Measurements from ENCODE around the gene OR2T29.
"Not testable (repeated sequence)": the region's sequence is repeated elsewhere in the genome, so short reads cannot be mapped to it uniquely, and the experiment has no call there.

The OR2T29 gene, protein sequence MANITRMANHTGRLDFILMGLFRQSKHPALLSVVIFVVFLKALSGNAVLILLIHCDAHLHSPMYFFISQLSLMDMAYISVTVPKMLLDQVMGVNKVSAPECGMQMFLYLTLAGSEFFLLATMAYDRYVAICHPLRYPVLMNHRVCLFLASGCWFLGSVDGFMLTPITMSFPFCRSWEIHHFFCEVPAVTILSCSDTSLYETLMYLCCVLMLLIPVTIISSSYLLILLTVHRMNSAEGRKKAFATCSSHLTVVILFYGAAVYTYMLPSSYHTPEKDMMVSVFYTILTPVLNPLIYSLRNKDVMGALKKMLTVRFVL

DNA sequence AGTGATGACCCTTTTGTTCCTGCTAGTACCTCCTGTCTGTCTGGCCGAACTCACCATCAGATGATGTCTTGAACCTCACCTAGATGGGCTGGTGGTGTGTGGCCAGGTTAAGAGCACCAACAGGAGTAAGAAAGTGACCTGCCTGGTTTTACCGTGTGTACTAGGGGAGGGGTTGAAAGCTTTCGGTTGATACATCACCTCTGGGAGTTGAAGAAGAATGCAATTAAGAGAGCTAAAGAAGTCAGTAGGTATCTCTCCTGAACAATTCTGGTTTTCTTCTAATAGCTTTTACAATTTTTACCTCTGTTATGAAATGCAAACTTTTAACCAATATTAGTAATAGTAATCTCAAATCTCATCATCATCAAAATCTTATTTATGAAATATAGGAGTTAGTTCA is at the start of gene OR2T29:
Gene OR2T29, minus strand, starts transcription at position 101 of the 400 bp plus-strand sequence. CDS start 3,281 bp downstream, outside the sequence.
- DNase-seq (ENCODE audit: low spot score), result not testable (repeated sequence)

DNA sequence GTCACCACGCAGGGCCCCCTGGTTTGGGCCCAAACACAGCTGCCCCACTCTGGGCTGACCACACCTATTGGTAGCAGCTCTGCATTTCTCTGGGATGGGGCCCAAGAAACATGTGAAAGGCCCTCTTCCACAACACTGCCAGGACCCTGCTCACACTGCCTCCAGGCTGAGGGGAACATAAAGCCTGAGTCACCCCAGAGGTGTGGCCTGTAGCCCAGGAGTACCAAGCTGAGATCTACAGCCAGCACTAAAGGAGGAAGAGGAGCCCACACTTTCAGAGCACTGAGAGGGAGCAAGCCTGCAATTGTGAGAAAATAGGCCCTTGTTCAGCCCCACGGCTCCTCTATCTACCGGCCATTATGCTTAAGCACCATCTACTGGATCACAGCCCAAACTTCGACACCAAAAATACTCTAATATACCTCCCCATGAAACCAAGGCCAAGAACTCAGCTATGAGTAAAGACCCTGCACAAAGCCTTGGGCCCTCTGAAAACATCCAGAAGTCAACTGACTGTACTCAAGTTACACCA is 49.4 kb upstream of the OR2T29 start:
- no peak for DNase-seq (ENCODE audit: low spot score)

DNA sequence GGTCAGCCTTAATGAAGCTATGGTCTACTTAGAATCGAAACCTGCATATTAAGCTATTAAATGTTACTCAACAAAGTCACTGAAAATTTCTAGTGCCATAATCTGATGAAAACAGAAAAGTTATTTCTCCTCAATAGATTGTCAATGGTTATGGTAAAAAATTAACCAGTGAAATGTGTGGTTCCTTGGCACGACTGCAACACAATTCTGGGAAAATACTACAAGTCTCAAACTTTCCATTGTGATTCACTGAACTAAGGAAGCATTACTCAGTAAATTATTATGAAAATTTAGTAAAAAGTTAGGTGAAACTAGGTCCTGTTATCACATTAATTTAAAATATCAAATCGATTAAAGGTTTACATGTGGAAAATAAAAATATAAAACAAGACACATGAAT is 47.7 kb upstream of the OR2T29 start:
- no peak for DNase-seq (ENCODE audit: low spot score)

DNA sequence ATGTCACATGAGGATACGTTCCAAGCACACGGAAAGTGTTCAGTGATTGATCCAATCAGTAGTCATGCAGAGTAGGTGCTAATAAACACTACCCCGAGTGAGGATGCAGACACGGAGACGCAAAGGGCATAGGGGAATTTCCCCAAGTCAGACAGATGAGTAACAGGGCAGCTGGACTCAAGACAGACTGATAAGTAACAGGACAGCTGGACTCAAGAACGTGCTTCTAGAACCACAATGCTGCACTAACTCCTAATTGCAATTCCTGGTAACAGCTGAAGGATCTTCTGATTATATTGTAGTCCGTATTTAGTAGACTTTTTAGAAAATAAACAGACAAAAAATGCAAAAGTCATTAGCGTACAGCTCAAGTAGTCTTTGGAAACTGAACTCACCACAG is 36.8 kb upstream of the OR2T29 start:
- no peak for DNase-seq (ENCODE audit: low spot score)

DNA sequence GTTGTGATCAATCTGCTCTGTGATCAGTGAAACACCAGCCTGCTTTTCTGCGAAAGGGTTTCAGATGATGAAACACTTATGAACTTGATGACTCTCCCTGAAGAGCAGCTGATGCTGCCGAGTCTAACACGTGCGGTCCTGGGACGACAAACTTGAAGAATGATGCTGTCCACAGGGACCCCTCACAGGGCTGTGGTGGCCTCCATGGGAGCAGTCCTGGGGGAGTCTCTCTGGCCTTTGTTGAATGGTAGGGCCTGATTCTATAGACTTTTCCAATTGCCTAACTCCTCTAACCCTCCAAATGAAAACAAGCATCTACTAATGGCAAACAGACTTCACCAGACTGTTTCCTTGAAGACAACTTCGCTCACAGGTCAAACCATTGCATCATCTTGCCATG is 35.0 kb upstream of the OR2T29 start, which contains the start of gene OR2T10:
Gene OR2T10, minus strand, starts transcription at position 112 of the 400 bp plus-strand sequence. CDS start 3,932 bp downstream, outside the sequence.
- DNase-seq (ENCODE audit: low spot score), result no peak

DNA sequence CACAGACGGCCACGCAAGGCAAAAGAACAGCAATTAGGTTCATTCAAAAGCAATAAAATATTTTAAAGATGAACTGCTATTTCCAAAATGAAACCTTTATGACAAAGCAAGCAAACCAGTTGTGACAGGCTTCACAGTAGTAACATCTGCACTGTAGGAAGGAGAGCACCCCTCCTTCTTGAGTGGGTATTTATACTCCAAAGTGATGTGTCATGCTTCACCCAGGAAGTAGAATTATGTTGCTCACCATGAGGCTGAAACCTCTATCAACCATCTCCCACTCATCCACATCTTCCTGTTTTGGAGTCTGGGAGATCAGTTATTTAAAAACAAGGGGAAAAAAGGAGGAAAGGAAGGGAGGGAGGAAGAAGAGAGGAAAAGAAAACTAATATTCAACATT is 34.0 kb upstream of the OR2T29 start:
- DNase-seq (ENCODE audit: low spot score), result no peak

DNA sequence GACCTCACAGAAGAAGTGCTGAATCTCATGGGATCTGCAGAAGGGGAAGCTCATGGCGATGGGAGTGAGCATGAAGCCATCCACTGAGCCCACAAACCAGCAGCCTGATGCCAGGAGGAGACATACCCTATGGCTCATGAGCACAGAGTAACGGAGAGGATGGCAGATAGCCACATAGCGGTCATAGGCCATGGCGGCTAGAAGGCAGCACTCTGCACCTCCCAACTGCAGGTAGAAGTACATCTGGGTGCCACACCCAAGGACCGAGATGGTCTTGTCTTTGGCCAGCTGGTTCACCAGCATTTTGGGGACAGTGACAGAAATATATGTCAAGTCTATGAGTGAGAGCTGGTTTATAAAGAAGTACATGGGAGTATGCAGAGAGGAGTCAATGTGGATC is 30.7 kb upstream of the OR2T29 start:
- DNase-seq (ENCODE audit: low spot score), result no peak

DNA sequence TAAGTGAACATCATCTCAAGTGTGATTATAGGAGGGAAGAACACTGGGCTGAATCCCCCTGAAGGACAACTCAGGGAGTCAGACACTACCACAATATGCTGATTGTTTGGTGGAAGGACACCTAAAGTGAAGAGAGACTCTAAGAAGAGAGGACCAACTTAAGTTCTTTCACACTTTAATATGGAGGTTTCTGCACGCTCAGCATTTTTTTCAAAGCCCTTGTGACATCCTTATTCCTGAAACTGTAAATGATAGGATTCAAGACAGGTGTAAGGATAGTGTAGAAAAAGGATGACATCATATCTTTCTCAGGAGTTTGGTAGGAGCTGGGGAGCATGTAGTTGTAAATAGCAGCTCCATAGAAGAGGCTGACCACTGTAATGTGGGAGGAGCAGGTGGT is 30.1 kb upstream of the OR2T29 start:
- DNase-seq (ENCODE audit: low spot score), result no peak

DNA sequence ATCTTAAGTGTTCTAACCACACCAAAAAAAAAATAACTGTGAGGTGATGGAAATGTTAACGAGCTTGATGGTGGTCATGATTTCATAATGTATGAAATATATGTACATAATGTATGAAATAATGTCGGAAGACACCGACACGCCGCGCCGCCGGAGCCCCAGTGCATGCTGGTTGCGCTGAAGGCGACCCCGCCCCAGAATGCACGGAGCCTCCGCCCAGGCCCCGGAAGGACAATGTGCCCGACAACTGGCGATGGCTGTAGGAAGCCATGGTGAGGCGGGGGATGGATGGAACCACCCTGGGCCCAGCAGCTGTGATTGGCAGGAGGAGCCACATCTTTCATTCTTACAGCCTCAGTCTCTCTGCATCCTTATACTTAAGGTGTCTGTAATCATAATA is 27.5 kb upstream of the OR2T29 start:
- DNase-seq (ENCODE audit: low spot score), result no peak

DNA sequence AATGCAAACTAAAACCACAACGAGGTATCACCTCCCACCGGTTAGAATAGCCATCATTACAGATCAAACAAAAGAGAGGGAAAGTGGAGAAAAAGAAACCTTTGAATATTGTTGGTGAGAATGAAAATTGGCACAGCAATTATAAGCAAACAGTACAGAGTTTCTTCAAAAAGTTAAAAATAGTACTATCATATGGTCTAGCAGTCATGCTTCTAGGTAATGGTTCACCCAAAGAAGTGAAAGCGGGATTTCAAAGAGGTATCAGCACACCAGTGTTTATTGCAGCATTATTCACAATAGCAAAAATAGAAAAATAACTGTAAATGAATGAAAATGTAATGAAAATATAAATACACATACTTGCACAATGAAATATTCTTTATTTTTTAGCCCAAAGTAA is 26.8 kb upstream of the OR2T29 start:
- no peak for DNase-seq (ENCODE audit: low spot score)

DNA sequence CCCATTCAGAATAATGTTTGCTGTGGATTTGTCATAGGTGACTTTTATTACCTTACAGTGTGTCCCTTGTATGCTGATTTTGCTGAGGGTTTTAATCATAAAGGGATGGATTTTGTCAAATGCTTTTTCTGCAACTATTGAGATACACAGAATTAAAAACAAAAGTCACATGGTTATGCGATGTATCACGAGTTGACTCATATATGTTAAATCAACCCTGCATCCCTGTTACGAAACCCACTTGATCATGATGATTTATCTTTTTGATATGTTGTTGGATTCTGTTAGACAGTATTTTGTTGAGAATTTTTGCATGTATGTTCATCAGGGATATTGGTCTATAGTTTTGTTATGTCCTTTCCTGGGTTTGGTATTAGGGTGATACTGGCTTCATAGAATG is 22.7 kb upstream of the OR2T29 start:
- DNase-seq (ENCODE audit: low spot score), result no peak

DNA sequence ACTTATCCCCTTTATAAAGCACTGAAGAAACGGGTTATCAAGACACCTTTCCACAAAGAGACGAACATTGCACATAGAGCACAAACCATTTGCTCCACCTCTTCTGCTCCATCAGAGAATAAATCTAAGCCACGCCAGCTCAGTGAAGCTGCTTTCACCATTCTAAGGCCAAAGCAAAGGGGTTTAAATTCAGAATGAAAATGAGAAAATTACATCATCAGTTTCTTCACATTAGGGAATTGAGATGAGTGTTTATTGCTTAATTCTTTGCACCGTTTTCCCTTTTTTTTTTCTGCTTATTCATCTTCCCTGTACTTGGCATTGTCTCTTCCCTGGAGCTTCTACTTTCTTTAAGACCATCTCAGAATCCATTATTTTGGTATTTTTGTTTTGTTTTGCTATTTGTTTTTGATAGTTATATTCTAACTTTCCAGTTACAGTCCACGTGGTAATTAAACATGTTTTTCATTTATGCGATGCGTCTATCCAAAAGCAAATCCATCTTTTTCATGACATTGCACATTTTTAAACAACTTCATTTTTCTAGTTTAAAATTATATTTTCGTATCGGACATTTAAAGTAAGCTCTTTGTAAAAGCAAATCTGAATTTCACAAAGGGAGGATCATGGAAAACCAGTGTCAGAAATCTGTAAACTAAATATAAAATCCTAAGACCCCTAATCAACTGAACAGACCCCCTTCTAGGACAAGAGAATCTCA is 13.8 kb upstream of the OR2T29 start:
- DNase-seq (ENCODE audit: low spot score), result no peak

DNA sequence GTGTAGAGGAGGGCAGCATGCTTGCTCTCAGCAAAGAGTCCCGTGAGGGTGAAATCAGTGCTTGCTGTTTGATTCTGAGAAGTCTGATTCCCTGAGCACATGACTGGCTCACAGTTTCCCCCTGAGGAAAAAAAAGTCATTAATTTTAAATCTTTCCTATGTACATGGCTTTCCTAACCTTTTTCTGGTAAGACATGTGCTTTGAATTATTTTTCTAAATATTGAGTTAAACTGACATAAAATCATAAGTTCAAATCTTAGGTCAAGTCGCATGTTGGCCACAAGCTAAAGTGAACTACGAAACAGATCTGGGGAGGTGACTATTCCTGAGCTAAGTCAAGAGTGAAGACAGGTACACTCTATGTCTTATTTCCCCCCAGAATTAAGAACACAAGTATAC is 12.1 kb upstream of the OR2T29 start, which contains the start of gene OR2T34:
Gene OR2T34, minus strand, starts transcription at position 101 of the 400 bp plus-strand sequence. Its CDS starts 0 bp downstream, at position 101.
- not testable (repeated sequence) for DNase-seq (ENCODE audit: low spot score)

DNA sequence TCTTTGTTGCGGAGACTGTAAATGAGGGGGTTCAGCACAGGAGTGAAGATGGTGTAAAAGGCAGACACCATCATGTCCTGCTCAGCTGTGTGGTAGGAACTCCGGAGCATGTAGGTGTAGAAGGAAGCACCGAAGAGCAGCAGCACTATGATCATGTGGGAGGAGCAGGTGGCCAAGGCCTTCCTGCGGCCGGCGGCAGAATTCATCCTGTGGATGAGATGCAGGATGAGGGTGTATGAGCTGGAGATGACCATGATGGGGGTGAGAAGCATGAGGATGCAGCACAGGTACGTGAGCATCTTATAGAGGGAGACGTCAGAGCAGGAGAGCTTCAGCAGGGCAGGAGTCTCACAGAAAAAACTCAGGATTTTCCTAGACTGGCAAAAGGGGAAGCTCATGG is 11.3 kb upstream of the OR2T29 start:
- not testable (repeated sequence) for DNase-seq (ENCODE audit: low spot score)

DNA sequence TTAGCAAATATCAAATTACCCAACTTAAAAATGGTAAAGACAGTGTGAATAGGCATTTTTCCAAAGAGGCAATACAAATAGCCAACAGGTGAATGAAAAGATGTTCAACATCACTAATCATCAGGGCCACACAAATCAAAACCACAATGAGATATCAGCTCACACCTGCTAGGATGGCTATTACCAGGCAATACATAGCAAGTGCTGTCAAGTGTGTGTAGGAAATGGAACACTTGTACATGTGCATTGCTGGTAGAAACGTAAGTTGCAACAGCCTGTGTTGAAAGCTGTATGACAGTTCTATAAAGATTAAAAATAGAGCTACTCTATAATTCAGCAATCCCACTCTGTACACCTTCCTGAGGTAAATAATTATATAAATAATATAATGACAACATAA is 9.5 kb upstream of the OR2T29 start:
- DNase-seq (ENCODE audit: low spot score), result not testable (repeated sequence)

DNA sequence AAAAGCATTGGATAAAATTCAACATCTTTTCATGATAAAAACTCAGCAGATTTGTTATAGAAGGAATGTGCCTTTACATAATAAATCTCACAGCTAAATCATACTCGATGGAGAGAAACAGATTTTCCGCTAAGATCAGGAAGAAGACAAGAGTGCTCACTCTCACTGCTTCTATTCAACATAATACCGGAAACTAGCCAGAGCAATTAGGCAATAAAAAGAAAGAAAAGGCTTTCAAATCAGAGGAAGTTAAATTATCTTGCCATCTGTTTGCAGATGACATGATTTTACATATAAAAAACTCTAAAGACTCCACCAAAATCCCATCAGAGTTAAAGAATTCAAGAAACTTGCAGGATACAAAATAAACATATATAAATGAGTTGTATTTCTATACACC is 8.2 kb upstream of the OR2T29 start:
- DNase-seq (ENCODE audit: low spot score), result not testable (repeated sequence)

DNA sequence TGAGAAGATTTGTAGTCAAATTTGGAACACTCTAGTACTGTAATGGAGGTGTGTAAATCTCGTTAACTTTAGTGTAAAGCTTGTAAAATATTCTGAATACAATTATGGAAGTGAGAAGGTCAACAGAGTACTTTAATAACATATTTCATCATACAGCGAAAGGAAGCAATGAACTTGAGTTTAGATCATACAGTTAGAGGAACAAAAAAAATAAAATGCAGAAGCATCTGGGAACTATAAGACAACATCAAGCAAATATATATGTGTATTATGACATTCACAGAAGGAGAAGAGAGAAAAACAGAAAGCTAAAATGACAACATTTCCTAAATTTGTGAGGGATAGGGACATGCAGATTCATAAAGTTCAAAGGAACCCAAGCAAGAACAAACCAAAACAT is 6.5 kb upstream of the OR2T29 start:
- not testable (repeated sequence) for DNase-seq (ENCODE audit: low spot score)

DNA sequence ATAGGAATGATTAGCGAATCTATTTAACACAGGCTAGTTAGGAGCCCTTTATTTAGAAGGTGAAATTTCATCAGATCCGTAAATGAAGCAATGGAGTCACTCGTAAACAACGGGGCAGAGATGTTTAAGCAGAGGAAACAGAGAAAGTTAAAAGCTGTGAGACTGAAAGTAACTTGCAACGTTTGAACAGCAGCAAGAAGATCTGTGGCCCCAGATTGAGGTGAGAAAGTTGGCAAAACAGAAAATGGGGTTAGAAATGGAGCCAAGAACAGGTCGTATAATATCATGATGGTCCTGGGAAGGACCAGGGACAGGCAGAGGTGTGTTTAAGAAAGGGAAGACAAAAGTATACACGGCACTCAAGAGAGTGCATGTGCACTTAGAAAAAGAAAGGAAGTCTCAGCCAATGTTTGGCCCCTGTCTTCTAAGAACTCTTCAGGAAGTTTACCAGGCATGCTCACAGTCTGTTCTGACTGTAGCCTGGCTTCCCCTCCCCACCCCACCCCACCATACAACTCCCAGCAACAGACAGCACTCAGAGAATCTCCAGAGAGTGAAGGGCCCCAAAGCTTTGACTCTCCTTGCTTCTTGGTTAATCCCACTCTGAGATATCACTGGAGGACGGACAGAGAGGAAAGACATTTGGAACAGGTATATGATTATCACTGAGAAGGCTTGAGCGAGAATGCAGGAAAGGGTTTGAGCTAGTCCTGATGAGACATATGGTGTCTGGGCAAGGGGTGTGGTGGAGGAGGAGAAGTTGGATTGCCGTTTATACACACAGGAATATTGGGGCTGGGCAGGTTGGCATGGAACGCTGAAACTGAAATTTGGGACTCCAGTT is 3.2 kb upstream of the OR2T29 start:
- not testable (repeated sequence) for DNase-seq (ENCODE audit: low spot score)

DNA sequence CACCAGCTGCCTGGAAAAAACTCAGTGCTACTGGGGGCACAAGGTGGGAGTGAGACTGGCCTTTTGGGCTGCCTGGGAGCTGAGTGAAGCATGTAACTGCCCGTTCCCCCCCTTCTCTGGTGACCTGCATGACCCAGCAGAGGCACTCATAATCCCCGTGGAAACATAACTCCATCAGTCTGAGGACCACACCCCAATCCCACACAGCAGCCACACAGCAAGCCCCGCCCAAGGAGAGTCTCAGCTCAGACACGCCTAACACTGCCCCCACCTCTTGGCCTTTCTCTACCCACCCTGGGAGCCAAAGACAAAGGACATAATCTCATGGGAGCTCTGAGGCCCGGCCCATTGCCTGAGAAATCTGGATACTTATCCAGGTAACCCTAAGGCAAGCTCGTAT is 11.5 kb downstream of the OR2T29 start:
- DNase-seq (ENCODE audit: low spot score), result not testable (repeated sequence)

DNA sequence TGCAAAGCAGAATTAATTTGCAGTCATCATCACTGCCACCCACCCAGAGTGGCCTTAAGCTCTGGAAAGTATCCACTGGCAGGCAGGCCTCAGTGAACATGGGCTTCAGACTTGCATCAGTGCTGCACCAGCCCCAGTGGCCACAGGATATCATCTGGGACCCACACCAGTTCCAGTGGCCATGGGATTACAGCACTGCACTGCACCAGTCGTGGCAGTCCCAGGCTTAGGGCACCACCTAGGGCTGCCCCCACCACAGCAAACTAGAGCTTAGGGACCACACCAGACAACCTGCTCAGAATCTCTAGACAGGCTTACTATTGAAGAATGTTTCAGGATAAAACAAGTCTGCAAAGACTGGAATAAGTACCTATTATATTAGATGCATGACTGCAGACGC is 15.2 kb downstream of the OR2T29 start:
- DNase-seq (ENCODE audit: low spot score), result not testable (repeated sequence)

DNA sequence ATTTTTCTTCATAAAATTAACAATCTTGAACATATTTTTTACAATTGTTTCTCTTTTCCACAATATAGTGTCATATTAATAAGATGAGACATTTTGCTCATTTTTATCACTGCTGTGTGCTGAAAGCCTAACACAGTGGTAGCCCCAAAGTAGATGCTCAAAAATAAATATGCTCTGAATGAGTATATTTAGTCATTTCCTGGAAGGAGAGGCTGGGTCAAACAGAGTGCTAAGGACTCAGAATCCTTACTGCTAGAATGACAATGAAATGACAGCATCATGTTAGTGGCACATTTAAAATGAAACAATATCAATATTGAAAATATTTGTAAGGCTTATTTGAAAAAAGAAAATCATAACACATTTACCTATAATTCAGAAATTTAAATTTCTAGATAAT is 25.1 kb downstream of the OR2T29 start:
- DNase-seq (ENCODE audit: low spot score), result not testable (repeated sequence)

DNA sequence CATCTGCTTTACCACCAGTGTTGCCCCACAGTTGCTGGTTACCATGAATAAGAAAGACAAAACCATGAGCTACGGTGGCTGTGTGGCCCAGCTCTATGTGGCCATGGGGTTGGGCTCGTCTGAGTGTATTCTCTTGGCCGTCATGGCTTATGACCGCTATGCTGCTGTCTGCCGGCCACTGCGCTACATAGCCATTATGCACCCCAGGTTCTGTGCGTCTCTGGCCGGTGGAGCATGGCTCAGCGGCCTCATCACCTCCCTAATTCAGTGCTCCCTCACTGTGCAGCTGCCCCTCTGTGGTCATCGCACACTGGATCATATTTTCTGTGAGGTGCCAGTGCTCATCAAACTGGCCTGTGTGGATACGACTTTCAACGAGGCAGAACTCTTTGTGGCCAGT is 40.7 kb downstream of the OR2T29 start:
- DNase-seq (ENCODE audit: low spot score), result no peak

Measured in SW480 (cell line).